NK-92 (cell line): ENCODE results near the gene FOXA3.

Experiments
- DNase-seq: peaks from one replicate; lab custom pipeline; 2025; ENCODE audit not compliant: unreplicated experiment; lab: John Stamatoyannopoulos, UW

FOXA3 gene

DNA sequence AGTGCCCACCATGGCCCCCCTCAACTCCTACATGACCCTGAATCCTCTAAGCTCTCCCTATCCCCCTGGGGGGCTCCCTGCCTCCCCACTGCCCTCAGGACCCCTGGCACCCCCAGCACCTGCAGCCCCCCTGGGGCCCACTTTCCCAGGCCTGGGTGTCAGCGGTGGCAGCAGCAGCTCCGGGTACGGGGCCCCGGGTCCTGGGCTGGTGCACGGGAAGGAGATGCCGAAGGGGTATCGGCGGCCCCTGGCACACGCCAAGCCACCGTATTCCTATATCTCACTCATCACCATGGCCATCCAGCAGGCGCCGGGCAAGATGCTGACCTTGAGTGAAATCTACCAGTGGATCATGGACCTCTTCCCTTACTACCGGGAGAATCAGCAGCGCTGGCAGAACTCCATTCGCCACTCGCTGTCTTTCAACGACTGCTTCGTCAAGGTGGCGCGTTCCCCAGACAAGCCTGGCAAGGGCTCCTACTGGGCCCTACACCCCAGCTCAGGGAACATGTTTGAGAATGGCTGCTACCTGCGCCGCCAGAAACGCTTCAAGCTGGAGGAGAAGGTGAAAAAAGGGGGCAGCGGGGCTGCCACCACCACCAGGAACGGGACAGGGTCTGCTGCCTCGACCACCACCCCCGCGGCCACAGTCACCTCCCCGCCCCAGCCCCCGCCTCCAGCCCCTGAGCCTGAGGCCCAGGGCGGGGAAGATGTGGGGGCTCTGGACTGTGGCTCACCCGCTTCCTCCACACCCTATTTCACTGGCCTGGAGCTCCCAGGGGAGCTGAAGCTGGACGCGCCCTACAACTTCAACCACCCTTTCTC is 8.2 kb downstream of the FOXA3 start:
- DNase-seq: no peak

DNA sequence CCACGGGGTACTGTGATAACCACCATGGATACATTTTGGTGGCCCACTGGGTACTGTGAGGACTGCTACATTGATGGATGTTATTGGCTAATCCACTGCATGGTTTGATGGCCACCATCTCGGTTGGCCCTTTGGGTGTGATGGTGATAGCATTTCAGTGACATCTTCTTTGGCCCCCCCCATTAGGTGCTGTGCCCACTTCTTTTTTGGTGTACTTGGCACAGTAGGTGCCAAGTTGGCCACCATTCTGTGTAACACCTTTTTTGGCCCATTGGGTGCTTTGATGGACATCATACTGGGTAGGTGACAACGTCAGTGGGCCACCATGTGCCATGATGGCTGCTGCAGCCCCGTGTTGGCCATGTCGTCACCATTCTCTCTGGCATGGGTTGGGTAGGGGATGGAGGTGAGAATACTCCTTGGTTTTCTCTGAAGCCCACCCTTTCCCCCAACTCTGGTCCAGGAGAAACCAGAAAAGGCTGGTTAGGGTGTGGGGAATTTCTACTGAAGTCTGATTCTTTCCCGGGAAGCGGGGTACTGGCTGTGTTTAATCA is 9.2 kb downstream of the FOXA3 start:
- DNase-seq: no peak

DNA sequence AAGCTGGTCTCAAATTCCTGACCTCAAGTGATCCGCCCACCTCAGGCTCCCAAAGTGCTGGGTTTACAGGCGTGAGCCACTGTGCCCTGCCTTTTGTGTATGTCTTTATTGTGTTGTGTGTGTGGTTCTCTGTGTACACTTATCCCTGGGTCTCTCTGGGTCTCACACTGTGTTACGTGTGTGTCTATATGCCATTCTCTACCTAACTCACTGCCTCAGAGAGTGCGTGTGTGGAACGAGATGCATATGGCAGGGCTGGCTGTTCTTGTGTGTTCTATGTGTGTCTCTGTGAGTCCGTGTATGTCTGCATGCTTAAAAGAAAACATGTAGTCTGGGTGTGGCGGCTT is 10.5 kb downstream of the FOXA3 start:
- no peak for DNase-seq

DNA sequence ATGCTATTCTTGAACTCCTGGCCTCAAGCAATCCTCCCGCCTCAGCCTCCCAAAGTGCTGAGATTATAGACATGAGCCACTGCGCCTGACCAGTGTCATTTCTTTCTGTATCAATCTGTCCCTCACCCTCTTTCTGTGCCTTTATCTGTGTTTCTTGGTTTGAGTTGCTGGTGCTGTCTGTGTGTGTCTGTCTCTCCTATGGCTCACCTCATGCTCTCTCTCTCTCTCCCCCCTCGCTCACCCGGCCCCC is 12.0 kb downstream of the FOXA3 start:
- DNase-seq: no peak

DNA sequence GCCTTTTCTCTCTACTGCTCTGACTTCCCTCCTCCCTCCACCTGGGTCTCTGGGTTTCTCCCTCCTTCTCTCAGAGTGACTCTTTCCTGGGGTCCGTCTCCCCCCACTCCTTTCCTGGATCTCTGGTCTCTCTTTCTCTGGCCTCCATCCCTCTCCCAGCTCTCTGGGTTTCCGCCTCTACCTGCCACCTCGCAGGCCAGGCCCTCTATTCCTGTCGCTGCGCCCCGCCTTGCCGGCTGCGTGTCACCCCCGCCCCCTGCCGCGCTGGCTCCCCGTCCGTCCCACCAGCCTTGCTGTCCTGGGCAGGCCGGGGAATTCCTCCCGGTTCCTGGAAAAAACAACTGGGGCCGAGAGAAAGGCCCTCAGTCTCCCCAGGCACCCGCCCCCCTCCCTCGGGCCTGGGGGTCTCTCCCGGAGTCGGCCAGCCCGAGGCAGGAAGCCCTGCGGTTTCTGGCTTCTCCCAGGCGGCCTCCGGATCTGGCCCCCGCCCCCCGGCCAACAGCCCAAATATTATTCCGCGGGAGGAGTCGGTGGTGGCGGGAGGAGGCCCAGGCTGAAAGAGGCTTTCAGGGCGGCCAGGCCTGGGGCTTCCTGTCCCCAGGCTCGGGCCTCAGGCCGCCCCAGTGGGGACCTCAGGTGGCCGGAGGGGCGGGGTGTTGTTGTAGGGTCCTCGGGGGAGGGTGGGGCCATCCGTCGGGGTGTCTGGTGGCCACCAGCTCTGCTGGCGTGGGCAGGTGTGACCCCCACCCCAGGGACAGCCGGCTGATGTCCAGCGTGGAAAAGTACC is 12.5 kb downstream of the FOXA3 start:
- DNase-seq: no peak

DNA sequence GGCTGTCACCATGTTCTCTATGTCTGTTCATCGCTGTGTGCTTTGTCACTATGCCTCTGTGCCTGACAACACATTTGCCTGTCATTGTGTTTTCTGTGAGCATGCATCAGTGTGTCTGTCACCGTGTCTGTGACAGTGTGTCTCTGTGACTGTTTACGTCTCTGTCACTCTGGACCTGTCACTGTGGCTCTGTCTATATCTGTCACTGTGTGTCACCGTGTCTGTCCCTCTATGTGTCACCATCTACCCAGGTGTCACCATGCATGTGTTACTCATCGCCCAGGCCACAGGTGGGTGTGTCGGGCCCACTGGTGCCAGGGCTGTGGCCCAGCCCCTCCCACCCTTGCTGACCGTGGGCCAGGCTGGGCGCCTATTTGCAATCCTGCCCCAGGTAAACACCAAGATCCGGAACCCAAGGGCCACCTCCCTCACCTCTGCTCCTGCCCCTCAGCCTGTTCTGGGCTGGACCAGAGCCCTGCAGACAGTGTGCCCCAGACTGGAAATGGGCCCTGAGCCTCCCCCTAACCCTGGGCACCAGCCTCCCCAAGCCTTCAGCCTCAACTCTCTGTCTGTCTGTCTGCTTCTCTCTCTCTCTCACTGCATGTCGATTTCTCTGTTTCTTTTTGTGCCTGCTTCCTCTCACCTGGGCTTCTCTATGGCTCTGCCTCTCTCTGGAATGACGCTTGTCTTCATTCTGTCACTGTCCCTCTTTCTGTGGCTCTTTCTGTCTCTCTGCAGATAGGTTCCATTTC is 14.1 kb downstream of the FOXA3 start:
- DNase-seq: no peak

DNA sequence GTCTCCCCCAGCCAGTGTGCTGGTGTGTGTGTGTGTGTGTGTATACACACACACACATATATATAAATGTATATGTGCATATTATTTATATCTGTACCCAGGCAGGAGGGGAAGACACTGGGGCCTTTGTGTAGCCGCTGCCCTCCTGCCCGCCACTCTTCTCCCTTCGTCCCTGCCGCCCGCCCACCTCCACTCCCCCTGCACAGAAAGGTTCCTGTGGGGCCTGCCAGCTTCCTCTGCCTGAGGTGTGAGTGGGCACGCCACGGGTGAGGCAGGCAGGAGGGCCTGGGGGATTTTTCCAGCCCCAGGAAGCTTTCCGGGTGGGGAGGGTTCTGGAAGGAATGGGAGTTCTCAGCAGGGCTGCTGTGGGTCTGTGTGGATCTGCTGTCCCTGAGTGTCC is 14.9 kb downstream of the FOXA3 start:
- DNase-seq: no peak

DNA sequence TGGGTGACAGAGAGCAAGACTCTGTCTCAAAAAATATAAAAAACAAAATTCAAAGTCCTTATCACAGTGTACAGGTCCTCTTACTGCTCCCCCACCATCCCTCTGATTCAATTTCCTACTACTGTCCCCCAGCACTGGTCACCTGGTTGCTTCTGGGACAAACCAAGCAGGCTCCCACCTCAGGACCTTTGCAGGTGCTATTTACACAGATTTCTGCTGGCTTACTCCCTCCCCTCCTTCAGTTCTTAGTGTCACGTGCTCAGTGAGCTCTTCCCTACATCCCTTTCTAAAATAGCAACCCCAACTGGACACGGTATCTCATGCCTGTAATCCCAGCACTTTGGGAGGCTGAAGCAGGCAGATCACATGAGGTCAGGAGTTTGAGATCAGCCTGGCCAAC is 15.8 kb downstream of the FOXA3 start:
- no peak for DNase-seq

DNA sequence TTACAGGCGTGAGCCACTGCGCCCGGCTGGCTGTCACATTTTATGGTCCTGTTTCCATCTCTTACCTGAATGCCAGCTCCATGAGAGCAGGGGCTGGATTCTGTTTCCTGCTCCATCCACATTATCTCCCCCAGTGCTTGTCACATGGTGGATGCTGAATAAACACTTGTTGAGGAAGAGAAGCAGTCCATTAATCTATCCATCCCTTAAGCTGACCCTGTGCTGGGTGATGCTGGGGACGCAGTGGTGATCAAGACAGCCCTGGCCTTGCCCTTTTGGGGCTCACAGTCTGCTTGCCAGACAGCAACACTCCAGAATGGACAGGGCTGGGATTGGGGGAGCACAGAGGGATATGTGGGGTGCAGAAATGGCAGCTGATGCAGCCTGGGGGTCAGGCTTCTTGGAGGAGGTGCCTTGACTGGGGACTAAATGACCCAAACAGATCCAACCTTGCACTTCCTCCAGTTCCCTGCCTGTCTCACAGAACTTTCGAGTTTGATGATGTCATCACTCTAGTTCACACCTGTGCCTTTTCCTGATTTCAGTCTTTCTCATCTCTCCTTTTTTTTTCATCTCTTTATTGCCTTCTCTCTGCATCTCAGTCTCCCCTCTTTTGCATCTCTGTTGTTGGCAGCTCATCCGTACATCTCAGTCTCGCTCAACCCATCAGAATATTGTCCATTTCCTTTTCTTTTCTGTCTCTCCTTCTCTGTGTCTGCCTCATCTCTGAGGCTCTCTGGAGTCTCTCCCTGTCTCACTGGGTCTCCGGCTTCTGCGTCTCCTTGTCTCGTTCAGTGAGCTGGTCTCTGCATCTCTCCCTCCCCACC is 17.2 kb downstream of the FOXA3 start:
- DNase-seq: no peak

DNA sequence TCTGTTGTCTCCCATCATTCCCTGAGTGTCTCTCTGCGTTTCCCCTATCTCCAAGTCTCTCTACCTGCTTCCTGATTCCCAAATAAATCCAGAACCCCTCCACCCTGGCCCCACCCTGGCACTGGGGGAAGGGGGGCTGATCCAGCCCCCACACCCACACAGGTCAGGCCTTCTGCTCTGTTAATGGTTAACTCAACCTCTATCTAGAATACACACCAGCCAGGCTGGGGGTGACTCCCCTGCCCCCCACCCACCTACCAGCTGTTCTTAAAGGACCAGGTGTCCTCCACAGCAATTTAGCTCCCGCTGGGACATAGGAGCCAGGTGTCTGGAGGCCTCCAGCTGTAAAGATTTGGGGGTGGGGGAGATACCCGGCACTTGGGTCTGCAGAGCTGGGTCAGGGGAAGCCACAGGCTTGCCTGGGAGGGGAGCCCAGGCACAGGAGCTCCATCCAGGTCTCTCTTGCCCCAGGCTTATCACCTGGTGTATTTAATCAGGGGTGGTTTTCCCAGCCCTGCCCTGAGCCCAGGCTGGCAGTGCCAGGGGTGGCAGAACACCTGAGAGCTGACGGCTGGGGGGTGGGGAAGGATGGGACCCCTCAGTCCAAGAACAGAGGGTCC is 17.9 kb downstream of the FOXA3 start:
- no peak for DNase-seq

DNA sequence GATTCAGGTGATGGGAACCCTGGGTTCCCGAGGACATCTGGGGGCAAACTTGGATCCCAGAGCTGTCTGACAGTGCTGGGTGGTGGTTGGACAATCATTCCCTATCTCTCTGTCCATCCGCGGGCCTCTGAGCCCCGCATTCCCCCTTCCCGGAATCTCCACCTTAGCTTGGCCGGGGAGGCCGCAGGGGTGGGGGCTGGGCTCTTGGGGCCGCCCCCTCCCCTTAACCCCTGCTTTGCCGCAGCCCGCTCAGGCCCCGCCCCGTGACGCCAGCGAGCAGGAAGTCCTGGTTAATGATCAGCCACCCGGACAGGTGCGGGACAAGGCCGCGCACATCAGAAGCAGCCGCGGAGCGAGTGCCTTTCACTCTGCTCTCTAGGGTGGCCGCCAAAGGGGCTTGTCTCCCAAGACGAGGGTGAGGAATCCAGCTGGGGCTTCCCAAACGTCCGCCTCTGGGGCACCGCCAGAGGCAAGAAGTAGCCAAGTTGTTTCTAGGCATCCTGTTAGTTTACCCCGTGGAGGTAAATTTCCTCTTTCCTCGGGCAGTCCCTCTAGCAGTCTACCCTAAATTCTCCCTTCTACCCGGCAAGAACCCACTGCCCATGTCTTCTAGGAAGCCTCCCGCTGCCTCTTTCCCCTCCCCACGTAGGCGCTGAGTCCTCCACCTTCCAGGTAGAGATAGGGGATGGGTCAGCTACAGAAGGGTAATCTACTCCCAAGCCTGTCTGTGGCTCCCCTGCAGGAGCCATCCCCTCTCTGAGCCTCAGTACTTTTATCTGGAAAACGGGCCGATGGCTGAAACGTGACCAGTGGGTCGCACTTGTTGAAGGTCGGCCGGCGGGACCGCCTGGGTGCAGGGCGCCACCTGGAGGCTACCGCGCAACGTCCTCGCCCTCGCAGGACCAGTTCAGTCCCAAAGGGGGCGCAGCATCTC is 18.8 kb downstream of the FOXA3 start:
- no peak for DNase-seq

DNA sequence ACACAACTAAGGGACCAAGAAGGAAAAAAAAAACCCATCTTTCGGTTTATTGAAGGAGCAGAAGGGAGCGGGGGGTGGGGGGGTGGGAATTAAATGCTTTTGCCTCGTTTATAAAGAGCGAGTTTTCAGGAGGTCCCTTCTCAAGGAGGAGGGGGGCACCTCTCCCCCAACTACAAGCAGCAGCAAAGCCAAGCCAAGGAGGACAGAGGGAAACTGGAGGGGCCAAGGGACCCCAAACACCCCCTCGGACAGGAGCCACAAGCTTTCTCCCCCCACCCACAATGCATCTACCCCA is 19.4 kb downstream of the FOXA3 start:
- no peak for DNase-seq

DNA sequence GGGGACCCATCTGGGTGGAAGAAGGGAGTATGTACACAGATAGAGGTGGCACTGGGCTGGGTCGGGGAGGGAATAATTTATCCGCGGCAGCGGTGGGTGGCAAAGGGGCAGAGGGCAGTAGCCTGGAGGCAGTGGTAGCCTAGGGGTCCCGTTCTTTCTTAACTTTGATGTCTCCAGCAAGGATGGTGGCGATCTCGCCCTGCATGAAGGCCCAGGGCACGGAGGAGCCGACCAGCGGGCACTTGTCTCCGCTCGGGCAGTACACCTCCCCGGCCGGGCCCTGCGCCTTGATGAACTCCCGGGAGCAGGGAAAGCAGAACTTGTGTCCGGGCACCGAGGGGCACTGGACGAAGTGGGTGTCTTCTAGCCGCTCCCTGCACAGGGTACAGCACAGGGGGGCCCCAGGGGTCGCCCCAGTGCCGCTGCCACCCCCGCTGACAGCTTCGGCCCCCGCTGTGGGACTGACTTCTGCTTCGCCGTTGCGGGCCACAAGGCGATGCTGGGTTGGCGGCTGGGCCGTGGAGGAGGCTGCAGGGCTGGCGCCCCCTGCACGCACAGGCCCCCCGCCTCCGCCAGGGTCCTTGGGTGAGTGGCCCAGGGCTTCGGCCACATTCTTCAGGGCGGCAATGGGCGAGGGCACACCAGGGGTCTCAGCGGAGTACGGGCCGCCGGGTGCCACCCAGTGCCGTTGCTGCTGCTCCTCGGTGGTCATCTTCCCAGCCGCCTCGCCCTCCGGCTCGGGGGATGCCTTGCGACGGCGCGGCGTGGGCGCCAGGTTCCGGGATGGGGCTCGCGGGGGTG is 20.0 kb downstream of the FOXA3 start:
- no peak for DNase-seq

DNA sequence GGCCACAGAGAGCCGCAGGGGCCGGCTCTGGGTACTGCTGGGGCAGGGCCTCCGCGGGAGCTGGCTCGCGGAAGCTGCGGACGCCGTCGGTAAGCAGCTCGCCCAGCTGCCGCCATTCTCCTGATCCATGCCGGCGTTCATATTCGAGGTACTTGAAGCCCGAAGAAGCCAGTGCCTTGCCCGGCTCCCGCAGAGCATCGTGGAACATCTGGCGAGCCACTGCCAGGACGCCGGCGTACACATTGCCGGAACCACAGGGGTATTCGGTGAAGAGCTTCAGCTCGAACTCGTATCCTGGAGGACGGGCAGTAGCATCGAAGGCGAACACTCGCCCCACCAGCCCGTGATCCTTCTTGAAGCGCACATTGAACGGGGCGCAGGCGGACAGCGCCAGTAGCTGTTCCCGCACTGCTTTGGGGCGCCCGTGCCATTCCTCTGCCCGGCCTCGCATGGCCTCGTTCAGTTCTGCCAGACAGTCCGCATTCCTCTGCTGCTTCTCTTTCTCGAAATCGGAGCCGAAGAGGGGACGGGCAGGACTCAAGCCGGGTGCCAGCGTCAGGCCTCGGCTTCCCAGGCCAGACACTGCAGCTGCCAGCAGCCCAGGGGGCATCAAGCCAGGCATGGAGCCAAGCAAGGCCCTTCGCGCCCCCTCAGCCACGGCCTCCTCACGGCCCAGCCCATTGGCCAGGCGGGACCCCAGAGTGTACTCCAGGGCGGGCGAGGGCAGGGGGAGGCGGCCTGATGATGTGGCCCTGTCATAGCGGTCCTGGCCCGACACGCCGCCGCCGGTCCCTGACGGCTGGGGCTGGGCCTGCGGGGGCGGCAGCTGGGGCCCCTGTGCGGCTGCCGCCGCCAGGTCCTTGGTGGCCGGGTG is 20.8 kb downstream of the FOXA3 start:
- DNase-seq: no peak

DNA sequence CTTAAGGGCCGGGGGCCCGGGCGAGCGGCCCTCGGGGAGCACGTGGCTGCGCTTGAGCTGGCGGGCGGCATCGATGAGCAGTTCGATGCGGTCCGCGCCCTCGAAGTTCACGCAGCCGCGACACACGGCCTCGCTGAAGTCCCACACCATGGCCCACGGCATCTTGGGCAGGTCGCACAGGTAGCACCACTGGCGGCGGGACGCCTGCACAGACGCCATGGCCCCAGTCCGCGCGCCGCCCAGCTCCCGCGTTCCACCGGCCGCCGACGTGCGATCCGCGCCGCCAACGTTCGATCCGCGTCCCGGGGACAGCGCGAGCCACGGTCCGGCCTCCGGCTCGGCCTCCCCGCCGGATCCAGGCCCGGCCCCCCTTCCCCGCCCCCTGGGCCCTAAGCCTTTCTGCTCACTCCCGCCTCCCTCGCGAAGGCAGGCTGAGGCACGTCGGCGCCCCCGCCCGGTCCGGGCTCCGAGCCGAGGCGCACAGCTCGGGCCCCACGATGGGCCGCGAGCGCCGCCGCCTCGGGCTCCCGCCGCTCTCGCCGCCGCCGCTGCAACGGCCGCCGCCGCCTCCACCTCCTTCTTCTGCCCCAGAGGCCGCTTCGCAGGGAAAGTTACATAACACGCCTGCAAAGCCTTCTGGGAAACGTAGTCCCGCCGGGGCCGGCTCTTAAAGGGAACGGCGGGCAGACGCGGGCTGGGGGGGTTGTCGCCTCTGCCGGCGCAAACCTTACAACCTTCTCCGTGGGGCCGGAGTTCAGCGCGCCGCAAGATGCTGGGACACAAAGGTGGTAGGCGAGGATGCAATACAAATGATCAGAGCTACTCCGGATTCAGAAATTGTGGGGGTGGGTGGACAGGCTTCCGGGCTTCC is 21.7 kb downstream of the FOXA3 start, which contains the start of gene IRF2BP1:
TSS of gene IRF2BP1 (minus strand) at position 586 of the 871 bp plus-strand sequence. CDS start at position 219, 367 bp downstream.
- peak; percentile 46 for DNase-seq

DNA sequence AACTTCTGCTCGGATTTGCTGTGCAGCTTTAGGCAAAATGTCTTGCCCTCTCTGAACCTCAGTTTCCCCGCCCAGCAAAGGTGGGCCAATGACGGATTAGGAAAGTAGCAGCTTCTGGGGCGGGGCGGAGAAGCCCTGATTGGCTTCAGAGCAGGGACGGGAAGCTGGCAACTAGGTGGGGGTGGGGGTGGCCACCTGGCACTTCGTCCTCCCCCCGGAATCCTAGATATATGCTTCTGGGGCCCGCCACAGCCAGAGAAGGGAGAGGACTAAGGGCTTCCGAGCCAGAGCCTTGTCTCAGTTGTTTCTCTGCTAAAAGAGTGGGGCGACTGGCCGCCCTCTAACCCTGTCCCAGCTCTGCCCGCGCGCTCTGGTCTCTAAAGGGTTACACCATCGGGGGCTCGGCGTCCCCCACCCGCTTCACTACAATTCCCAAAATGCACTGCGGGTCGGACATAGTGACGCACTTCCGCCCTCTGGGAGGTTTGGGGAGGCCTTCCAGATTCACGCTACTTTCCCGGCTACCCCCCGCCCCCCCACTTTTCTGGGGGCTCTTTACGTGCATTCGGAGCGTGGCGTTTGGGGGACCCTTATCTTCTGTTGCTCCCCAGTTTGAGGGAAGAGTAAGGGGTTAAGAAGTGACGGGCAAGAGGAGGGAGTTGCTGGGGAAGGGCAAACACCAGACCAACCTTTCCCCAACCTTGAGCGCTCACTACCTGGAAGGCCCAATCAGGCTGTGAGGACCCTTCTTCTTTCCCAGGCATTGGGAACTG is 22.5 kb downstream of the FOXA3 start:
- peak; percentile 38 for DNase-seq
